ENCODE results near the gene CNTNAP5.

DNA sequence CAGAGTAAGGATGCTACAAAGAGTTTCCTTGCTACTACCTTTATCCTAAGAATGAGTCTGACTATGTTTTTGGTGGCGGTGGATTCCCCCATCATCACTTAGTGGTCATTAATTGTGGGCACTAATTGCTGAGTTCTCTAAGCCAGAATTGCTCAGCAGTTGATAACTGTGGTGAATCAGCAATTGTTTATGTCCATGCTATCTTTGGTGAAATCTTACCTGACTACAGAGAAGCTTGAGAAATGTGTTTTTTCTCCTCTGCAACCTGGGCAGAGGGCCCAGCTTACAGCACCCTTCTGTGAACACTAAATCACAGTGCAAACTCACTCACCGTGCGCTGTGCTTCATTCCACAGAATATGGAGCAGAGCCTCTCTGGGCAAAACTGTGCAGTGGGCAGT lies 683.6 kb downstream of the CNTNAP5 start:
- TF ChIP-seq BACH2 (CRISPR knock-in tag; IDR thresholded peaks at IDR 0.05; ENCODE audit: borderline replicate concordance) (no peak), RARB (CRISPR knock-in tag; IDR thresholded peaks at IDR 0.05) (no peak), ZFP3 (CRISPR knock-in tag; IDR thresholded peaks at IDR 0.05) (no peak), PATZ1 (CRISPR knock-in tag; IDR thresholded peaks at IDR 0.05; ENCODE audit: borderline replicate concordance) (no peak), ZFP30 (CRISPR knock-in tag; IDR thresholded peaks at IDR 0.05) (no peak), SNAI2 (CRISPR knock-in tag; IDR thresholded peaks at IDR 0.05) (no peak), ISL1 (CRISPR knock-in tag; IDR thresholded peaks at IDR 0.05) (no peak), TOX (CRISPR knock-in tag; IDR thresholded peaks at IDR 0.05; ENCODE audit: borderline replicate concordance) (no peak), CREB5 (CRISPR knock-in tag; IDR thresholded peaks at IDR 0.05; ENCODE audit: low read depth) (no peak), OSR1 (CRISPR knock-in tag; IDR thresholded peaks at IDR 0.05) (no peak), ESRRG (CRISPR knock-in tag; IDR thresholded peaks at IDR 0.05) (no peak), ZNF565 (CRISPR knock-in tag; conservative IDR thresholded peaks at IDR 0.05; ENCODE audit: low read depth) (no peak), ZC3H10 (CRISPR knock-in tag; IDR thresholded peaks at IDR 0.05) (no peak), POU6F1 (CRISPR knock-in tag; IDR thresholded peaks at IDR 0.05; ENCODE audit: borderline replicate concordance, low read depth) (no peak)

Measured in SK-N-SH treated with all-trans-retinoic acid at 6 μM for 48 hours (cell line).